ENCODE measurements around the gene MARK3. TPM values are rescaled to one million over a fixed set of nuclear protein-coding genes. Genes with fewer than 3 reads are reported as not detected.

The MARK3 gene
- total RNA-seq, 1 experiment from 2014 or later = 57.2 TPM

DNA sequence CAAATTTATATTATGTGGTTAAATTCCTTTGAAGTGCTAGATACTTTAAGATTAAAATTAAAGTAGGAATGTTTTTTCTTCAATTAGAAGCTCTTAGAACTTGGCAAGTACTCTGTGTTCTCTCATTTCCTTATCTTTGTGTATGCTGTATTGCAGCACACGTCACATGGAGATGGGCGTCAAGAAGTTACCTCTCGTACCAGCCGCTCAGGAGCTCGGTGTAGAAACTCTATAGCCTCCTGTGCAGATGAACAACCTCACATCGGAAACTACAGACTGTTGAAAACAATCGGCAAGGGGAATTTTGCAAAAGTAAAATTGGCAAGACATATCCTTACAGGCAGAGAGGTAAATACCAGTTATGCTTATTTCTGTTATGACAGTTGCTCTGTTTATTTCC is 19.7 kb downstream of the MARK3 start:
- no peak for DNase-seq (ENCODE audit: low read depth, low spot score)
- in situ Hi-C loops (cut with HindIII; ENCODE audit: low pct_unique_long_range_greater_than_20kb, low sequenced_read_pairs) = no loop called here

GRCh38 chr14:103408491-103409155 is 23.4 kb downstream of the MARK3 start:
- no peak for DNase-seq (ENCODE audit: low read depth, low spot score)
- in situ Hi-C loops (cut with HindIII; ENCODE audit: low pct_unique_long_range_greater_than_20kb, low sequenced_read_pairs) = no loop called here

DNA sequence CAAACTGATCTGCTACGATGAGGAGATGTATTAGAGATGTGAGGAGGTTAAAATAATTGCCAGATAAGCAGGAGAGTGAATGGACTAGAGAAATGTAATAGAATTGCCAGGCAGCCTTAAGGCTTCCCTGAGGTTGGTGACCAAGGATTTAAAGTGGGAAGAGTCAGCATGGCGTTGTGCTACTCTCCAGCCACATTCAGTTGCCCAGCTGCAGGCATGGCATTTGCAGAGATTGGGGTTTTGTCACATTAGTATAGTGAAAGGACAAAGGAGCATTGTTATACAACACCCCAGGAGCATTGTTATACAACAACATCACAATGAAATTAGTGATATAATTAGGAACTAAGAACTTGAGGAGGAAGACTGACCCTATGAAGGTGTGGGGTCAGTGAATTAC is 31.7 kb downstream of the MARK3 start:
- DNase-seq (ENCODE audit: low read depth, low spot score) = peak; percentile 45
- in situ Hi-C loops (cut with HindIII; ENCODE audit: low pct_unique_long_range_greater_than_20kb, low sequenced_read_pairs) = no loop called here

- peak; percentile 49 for DNase-seq (ENCODE audit: low read depth, low spot score)
- in situ Hi-C loops (cut with HindIII; ENCODE audit: low pct_unique_long_range_greater_than_20kb, low sequenced_read_pairs) = no loop called here
These were observed 33.2 kb downstream of the MARK3 start for GRCh38 chr14:103418481-103418818.

- in situ Hi-C loops (cut with HindIII; ENCODE audit: low pct_unique_long_range_greater_than_20kb, low sequenced_read_pairs) = no loop called here
- no peak for DNase-seq (ENCODE audit: low read depth, low spot score)
These were observed 36.3 kb downstream of the MARK3 start for GRCh38 chr14:103421556-103421955.

DNA sequence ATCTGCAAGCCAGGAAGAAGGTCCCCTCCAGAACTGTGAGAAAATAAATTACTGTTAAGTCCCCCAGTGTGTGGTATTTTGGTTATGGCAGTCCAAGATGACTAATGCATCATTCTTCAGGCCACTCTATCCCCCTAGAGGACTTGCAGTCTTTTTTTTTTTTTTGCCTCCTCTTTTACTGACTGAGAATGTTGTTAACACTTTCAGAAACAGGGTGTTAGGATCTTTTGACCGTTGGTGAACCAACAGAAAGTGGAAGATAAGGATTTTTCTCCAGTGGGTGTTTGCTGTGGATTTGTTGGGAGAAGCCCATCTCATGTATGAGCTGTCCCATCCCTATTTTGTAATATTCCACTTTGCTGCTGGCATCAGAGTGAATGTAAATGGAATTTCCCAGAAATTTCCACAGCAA is 37.8 kb downstream of the MARK3 start:
- DNase-seq (ENCODE audit: low read depth, low spot score) = peak; percentile 31
- in situ Hi-C loops (cut with HindIII; ENCODE audit: low pct_unique_long_range_greater_than_20kb, low sequenced_read_pairs) = no loop called here

DNA sequence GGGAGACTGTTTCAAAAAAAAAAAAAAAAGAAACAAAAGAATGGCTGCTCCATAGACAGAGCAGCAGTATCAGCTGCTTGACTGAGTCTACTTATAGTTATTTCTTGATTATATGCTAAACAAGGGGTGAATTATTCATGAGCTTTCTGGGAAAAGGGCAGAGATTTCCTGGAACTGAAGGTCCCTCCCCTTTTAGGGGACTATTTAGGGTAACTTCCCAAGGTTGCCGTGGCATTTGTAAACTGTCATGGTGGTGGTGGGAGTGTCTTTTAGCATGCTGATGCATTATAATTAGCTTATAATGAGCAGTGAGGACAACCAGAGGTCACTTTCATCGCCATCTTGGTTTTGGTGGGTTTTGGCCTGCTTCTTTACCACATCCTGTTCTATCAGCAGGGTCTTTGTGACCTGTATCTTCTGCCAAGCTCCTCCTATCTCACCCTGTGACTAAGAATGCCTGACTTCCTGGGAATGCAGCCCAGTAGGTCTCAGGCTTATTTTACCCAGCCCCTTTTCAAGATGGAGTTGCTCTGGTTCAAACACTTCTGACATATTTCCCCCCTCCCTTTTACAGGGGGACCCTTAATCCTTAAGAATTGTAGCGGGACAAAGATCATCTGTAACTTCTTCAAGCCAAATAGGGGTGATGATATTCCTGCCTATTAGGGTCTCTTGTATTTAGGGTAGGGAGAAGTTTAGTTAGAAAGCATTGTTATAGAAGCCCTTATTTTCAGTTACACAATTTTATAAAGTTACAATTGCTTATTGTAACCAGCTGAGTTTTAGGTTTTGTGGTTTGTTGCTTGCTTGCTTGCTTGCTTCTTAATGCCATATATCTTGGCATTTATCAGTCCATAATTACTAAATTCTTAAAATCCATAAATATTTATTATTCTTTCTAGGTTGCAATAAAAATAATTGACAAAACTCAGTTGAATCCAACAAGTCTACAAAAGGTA is 42.5 kb downstream of the MARK3 start:
- in situ Hi-C loops (cut with HindIII; ENCODE audit: low pct_unique_long_range_greater_than_20kb, low sequenced_read_pairs) = no loop called here
- DNase-seq (ENCODE audit: low read depth, low spot score) = peak; percentile 95

GRCh38 chr14:103428723-103429556 is 43.7 kb downstream of the MARK3 start:
- no peak for DNase-seq (ENCODE audit: low read depth, low spot score)
- in situ Hi-C loops (cut with HindIII; ENCODE audit: low pct_unique_long_range_greater_than_20kb, low sequenced_read_pairs) = no loop called here

DNA sequence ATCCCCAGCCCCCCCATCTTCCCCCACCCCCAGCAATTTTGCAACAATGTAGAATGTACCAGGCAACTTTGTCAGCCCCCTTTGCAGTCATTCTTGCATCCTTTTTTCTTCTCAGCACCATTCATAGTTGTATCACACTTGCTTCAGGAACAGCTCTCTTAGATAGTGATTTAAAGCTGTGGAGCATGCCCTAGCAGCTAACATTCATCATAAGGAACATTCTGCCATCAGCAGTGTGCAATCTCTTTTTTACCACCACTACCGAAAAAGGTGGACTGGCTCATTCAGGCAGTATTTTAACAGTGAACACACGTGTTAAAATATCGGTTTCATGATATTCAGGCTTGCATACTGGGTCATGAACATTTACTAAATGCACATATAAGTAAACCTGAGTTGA is 45.1 kb downstream of the MARK3 start:
- DNase-seq (ENCODE audit: low read depth, low spot score) = no peak
- in situ Hi-C loops (cut with HindIII; ENCODE audit: low pct_unique_long_range_greater_than_20kb, low sequenced_read_pairs) = no loop called here

- in situ Hi-C loops (cut with HindIII; ENCODE audit: low pct_unique_long_range_greater_than_20kb, low sequenced_read_pairs) = no loop called here
- no peak for DNase-seq (ENCODE audit: low read depth, low spot score)
These were observed 47.4 kb downstream of the MARK3 start for GRCh38 chr14:103432627-103433026.

GRCh38 chr14:103433916-103434563 is 48.8 kb downstream of the MARK3 start:
- in situ Hi-C loops (cut with HindIII; ENCODE audit: low pct_unique_long_range_greater_than_20kb, low sequenced_read_pairs) = no loop called here
- DNase-seq (ENCODE audit: low read depth, low spot score) = no peak

DNA sequence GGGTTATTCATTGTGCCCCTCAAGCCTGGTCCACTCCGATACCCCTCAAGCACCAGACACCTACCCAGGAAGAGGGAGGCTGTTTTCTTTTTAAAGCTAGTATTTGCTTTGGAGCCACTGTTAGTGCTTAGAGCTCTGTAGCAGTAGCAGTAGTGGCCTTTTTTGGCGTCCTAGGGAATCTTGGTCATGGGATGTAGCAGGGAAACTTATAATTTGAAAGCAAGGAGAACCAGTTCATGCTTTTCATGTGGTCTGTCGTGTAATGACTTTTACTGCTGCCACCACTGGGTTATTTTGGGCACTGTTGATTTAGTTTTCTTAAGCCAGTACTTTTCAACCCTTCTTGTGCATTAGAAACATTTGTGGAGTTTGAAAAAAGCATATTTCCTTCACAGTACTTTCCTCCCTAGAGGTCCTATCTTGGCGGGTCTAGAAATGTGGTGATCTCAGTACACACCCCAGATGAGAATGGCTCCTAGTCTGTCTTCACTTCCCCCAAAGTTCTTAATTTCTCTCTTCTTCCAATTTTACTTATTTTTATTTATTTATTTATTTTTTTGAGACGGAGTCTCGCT is 49.7 kb downstream of the MARK3 start:
- in situ Hi-C loops (cut with HindIII; ENCODE audit: low pct_unique_long_range_greater_than_20kb, low sequenced_read_pairs) = no loop called here
- DNase-seq (ENCODE audit: low read depth, low spot score) = no peak

DNA sequence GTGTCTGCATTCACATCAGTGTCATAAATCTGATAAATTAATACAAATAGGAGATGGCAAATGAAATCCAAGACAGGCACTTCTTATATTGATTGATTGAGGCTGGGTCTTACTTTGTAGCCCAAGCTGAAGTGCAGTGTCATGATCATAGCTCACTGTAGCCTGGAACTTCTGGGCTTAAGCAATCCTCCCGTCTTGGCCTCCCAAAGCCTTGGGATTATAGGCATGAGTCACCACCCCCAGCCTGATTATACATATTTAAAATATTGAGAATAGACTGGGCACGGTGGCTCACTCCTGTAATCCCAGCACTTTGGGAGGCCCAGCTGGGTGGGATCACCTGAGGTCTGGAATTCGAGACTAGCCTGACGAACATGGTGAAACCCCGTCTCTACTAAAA is 51.3 kb downstream of the MARK3 start:
- in situ Hi-C loops (cut with HindIII; ENCODE audit: low pct_unique_long_range_greater_than_20kb, low sequenced_read_pairs) = no loop called here
- no peak for DNase-seq (ENCODE audit: low read depth, low spot score)

- DNase-seq (ENCODE audit: low read depth, low spot score) = no peak
- in situ Hi-C loops (cut with HindIII; ENCODE audit: low pct_unique_long_range_greater_than_20kb, low sequenced_read_pairs) = no loop called here
These were observed 57.1 kb downstream of the MARK3 start for GRCh38 chr14:103442288-103442687.

- in situ Hi-C loops (cut with HindIII; ENCODE audit: low pct_unique_long_range_greater_than_20kb, low sequenced_read_pairs) = no loop called here
- no peak for DNase-seq (ENCODE audit: low read depth, low spot score)
These were observed 57.9 kb downstream of the MARK3 start for GRCh38 chr14:103443111-103443510.

- no peak for DNase-seq (ENCODE audit: low read depth, low spot score)
- in situ Hi-C loops (cut with HindIII; ENCODE audit: low pct_unique_long_range_greater_than_20kb, low sequenced_read_pairs) = no loop called here
These were observed 59.8 kb downstream of the MARK3 start for GRCh38 chr14:103444837-103445524.

DNA sequence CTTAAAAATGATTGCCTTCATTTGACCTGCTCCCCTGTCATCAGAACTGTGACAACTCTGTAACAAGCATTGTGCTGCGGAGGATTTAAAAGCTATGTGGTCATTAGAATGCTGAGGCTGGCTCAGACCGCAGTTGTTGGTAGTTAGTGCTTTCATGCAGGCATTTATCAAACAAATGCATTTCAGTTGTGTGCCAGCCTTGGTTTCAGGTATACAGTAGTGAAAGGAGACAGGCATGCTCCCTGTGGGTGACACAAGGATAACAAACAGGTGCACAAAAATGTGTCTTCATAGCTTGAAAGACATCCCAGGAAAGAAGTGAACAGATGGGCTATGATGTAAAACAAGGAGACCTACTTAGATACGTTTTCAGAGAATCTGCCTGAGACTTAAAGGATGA is 60.6 kb downstream of the MARK3 start:
- no peak for DNase-seq (ENCODE audit: low read depth, low spot score)
- in situ Hi-C loops (cut with HindIII; ENCODE audit: low pct_unique_long_range_greater_than_20kb, low sequenced_read_pairs) = no loop called here

All from SK-MEL-5 (cell line).